ENCODE measurements around the gene KCNT1. TPM values are rescaled to one million over a fixed set of nuclear protein-coding genes. Genes with fewer than 3 reads are reported as not detected.

Gene KCNT1
- polyA plus RNA-seq, 2 of the 4 experiments (the other 2 are of a cell fraction): not detected

- 52% methylated on average over 8 of the region's 22 CpGs for WGBS (ENCODE audit: missing lambda C conversion rate)
- TF ChIP-seq TFCP2L1 (CRISPR knock-in tag; IDR thresholded peaks at IDR 0.05): no peak
- 0 out of 5 replicates have a peak, but pooled peaks of 1 of the 2 experiments have one; percentile 10 for TF ChIP-seq RAD21 (conservative IDR thresholded peaks at IDR 0.05 in 1 of 2, IDR thresholded peaks at IDR 0.05 in 1 of 2)
- H3K4me3 ChIP-seq: no peak overlapping the region
- H3K4me2 ChIP-seq: no peak overlapping the region
- no peaks in the 10 kb centered on the region for H3K4me1 ChIP-seq
- H3K27ac ChIP-seq: no peak overlapping the region
- POLR2A ChIA-PET: interaction anchor here (0.5 kb wide), 1 partner anchor 471 kb away, joined by 3 read pairs; no protein-coding TSS in a partner anchor
- no peaks in the 10 kb centered on the region for H3K9me3 ChIP-seq
- DNase-seq (ENCODE audit: low read depth in 1 of 2, low spot score in 1 of 2) (no peak), FAIRE-seq (no peak), ATAC-seq (no peak)
- CTCF ChIA-PET: interaction anchor here (1.1 kb wide), 1 partner anchor 34 kb away, joined by 3 read pairs; no protein-coding TSS in a partner anchor
These were observed 83.1 kb downstream of the KCNT1 start for GRCh38 chr9:135785013-135785575.

- FAIRE-seq (no peak), DNase-seq (ENCODE audit: low read depth in 1 of 2, low spot score in 1 of 2) (no peak), ATAC-seq (no peak)
- TF ChIP-seq PHF8 (IDR thresholded peaks at IDR 0.05; ENCODE audit: borderline replicate concordance, low read depth) (no peak), REST (IDR thresholded peaks at IDR 0.05) (no peak), BHLHE40 (IDR thresholded peaks at IDR 0.05; ENCODE audit: low read depth, low read length) (no peak), SREBF2 (IDR thresholded peaks at IDR 0.05) (no peak), FOSB (CRISPR knock-in tag; IDR thresholded peaks at IDR 0.05) (no peak), CBX8 (IDR thresholded peaks at IDR 0.05) (no peak), EHMT2 (IDR thresholded peaks at IDR 0.05; ENCODE audit: low read depth) (no peak), HOXB13 (CRISPR knock-in tag; IDR thresholded peaks at IDR 0.05; ENCODE audit: low read depth) (no peak)
- no peak overlapping the region for H3K27ac ChIP-seq
- CTCF ChIA-PET: interaction anchor here (1.9 kb wide), 1 partner anchor 11 kb away, joined by 5 read pairs; no protein-coding TSS in a partner anchor
- WGBS (ENCODE audit: missing lambda C conversion rate): 60% methylated on average over 1 of the region's 44 CpGs
- H3K4me2 ChIP-seq: no peak overlapping the region
- no peaks in the 10 kb centered on the region for H3K4me1 ChIP-seq
- POLR2A ChIA-PET: no interaction called here
- no peaks in the 10 kb centered on the region for H3K9me3 ChIP-seq
- no peak overlapping the region for H3K4me3 ChIP-seq
These were observed 84.2 kb downstream of the KCNT1 start for GRCh38 chr9:135786146-135786690.

- DNase-seq (ENCODE audit: low read depth in 1 of 2, low spot score in 1 of 2) (no peak), ATAC-seq (no peak), FAIRE-seq (no peak)
- Histone ChIP-seq H3K4me2 (no peak overlapping the region), H3K27ac (no peak overlapping the region), H3K4me3 (no peak overlapping the region), H3K9me3 (no peaks in the 10 kb centered on the region), H3K4me1 (no peaks in the 10 kb centered on the region)
- ChIA-PET CTCF (interaction anchor here (0.6 to 1.9 kb wide), 7 partner anchors 10 to 184 kb away, joined by 3 to 5 read pairs (median 4); no protein-coding TSS in a partner anchor), POLR2A (no interaction called here)
- WGBS (ENCODE audit: missing lambda C conversion rate): 48% methylated on average over 7 of the region's 16 CpGs
- TF ChIP-seq ZFP36 (IDR thresholded peaks at IDR 0.05; ENCODE audit: borderline replicate concordance, partially characterized antibody) (no peak), MAZ (IDR thresholded peaks at IDR 0.05; ENCODE audit: borderline replicate concordance, low read depth, low read length) (no peak), TP53 (CRISPR knock-in tag; IDR thresholded peaks at IDR 0.05) (no peak), TFCP2L1 (CRISPR knock-in tag; IDR thresholded peaks at IDR 0.05) (no peak), HES2 (IDR thresholded peaks at IDR 0.05) (no peak), EP300 (IDR thresholded peaks at IDR 0.05) (no peak), CHD2 (IDR thresholded peaks at IDR 0.05; ENCODE audit: low read length, partially characterized antibody) (no peak), HOXB13 (CRISPR knock-in tag; IDR thresholded peaks at IDR 0.05; ENCODE audit: low read depth) (no peak), NPAS2 (CRISPR knock-in tag; IDR thresholded peaks at IDR 0.05; ENCODE audit: borderline replicate concordance) (no peak), POLR2AphosphoS2 (conservative IDR thresholded peaks at IDR 0.05; ENCODE audit: low read length) (no peak), BHLHE40 (IDR thresholded peaks at IDR 0.05; ENCODE audit: low read depth, low read length) (no peak), KDM1A (IDR thresholded peaks at IDR 0.05; ENCODE audit: low read depth) (no peak), E2F6 (IDR thresholded peaks at IDR 0.05; ENCODE audit: borderline replicate concordance, low read depth) (no peak), REST (IDR thresholded peaks at IDR 0.05) (no peak), HOXA7 (CRISPR knock-in tag; IDR thresholded peaks at IDR 0.05) (no peak), FOXS1 (CRISPR knock-in tag; IDR thresholded peaks at IDR 0.05) (no peak), POLR2A (IDR thresholded peaks at IDR 0.05; ENCODE audit: low read length) (no peak)
These were observed 85.3 kb downstream of the KCNT1 start for GRCh38 chr9:135787317-135787716.
